ENCODE data around the gene POLR1G. TPM values are rescaled to one million over a fixed set of nuclear protein-coding genes. Genes with fewer than 3 reads are reported as not detected.
A peak's percentile ranks its signal among the peaks of the same experiment; 100 is the strongest.

Gene POLR1G
- total and polyA plus RNA-seq, 9 of the 15 experiments (the other 6 are each of a cell fraction or from before 2014, with no cell fraction given): 3.0 to 50.1 (median 27.4) TPM

DNA sequence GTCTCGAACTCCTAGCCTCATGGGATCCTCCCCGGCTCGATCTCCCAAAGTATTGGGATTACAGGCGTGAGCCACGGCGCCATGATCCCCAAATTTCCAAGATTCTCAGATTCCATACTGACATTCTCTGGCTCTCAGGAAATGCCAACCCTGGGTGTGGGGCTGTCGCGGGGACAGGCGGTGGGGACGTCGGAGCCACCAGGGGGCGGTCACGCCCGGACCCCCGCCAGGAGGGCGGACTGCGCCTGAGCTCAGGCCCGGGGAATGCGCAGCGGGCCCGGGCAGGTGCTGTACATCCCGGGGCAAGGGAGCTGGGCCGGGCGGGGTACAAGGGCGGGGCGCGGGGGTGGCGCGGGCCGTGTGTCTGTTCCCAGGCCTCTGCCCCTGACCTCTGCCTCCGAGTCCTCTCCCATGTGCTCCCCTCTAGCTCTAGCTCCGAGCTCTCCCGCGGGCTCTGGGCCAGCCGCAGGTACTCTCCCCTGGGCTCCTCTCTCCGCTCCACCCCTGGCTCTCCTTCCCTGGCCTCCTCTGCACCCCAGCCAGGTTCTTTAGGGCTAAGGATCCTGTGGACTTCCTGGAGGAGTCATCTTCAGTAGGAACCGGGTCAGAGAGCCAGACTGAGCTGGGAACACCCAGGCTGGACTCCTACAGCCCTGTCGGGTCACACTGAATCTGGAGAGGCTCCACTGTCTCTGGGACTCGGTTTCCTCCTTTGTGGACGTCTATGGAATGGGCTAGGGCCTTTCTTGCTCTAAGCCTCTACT is 4.0 kb upstream of the POLR1G start (continued):
- no peak for TF ChIP-seq FOXJ3 (CRISPR knock-in tag; IDR thresholded peaks at IDR 0.05)
- TF ChIP-seq, protein P1, sequence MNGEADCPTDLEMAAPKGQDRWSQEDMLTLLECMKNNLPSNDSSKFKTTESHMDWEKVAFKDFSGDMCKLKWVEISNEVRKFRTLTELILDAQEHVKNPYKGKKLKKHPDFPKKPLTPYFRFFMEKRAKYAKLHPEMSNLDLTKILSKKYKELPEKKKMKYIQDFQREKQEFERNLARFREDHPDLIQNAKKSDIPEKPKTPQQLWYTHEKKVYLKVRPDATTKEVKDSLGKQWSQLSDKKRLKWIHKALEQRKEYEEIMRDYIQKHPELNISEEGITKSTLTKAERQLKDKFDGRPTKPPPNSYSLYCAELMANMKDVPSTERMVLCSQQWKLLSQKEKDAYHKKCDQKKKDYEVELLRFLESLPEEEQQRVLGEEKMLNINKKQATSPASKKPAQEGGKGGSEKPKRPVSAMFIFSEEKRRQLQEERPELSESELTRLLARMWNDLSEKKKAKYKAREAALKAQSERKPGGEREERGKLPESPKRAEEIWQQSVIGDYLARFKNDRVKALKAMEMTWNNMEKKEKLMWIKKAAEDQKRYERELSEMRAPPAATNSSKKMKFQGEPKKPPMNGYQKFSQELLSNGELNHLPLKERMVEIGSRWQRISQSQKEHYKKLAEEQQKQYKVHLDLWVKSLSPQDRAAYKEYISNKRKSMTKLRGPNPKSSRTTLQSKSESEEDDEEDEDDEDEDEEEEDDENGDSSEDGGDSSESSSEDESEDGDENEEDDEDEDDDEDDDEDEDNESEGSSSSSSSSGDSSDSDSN (IDR thresholded peaks at IDR 0.05; ENCODE audit: borderline replicate concordance in 1 of 2, low read depth in 2 of 2, low read length in 2 of 2): peak; percentile 70 to 92; a peak in 2 of 4 replicates
- TF ChIP-seq EGR1 (conservative IDR thresholded peaks at IDR 0.05): peak; percentile 42
- 0 out of 2 replicates have a peak, but pooled peaks have one; percentile 22 for TF ChIP-seq HDGF (IDR thresholded peaks at IDR 0.05)
- TF ChIP-seq, protein P2, sequence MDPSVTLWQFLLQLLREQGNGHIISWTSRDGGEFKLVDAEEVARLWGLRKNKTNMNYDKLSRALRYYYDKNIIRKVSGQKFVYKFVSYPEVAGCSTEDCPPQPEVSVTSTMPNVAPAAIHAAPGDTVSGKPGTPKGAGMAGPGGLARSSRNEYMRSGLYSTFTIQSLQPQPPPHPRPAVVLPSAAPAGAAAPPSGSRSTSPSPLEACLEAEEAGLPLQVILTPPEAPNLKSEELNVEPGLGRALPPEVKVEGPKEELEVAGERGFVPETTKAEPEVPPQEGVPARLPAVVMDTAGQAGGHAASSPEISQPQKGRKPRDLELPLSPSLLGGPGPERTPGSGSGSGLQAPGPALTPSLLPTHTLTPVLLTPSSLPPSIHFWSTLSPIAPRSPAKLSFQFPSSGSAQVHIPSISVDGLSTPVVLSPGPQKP (CRISPR knock-in tag; IDR thresholded peaks at IDR 0.05): no peak
- peak; percentile 48 for TF ChIP-seq ZFP36 (IDR thresholded peaks at IDR 0.05; ENCODE audit: low read depth, low read length, partially characterized antibody)
- TF ChIP-seq, protein P3, sequence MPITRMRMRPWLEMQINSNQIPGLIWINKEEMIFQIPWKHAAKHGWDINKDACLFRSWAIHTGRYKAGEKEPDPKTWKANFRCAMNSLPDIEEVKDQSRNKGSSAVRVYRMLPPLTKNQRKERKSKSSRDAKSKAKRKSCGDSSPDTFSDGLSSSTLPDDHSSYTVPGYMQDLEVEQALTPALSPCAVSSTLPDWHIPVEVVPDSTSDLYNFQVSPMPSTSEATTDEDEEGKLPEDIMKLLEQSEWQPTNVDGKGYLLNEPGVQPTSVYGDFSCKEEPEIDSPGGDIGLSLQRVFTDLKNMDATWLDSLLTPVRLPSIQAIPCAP (CRISPR knock-in tag; IDR thresholded peaks at IDR 0.05; ENCODE audit: borderline replicate concordance): no peak
- peak; percentile 56 for TF ChIP-seq CXXC5 (CRISPR knock-in tag; IDR thresholded peaks at IDR 0.05)
- peak; percentile 68 to 88; a peak in 3 of 4 replicates for TF ChIP-seq MAZ (CRISPR knock-in tag; conservative IDR thresholded peaks at IDR 0.05 in 1 of 2, IDR thresholded peaks at IDR 0.05 in 1 of 2)
- peak; percentile 53 for TF ChIP-seq HMGN3 (IDR thresholded peaks at IDR 0.05; ENCODE audit: borderline replicate concordance, extremely low read depth, insufficient read length, low read depth, low read length)
- TF ChIP-seq TAF15 (IDR thresholded peaks at IDR 0.05; ENCODE audit: low read depth, low read length): no peak
- TF ChIP-seq TEAD4 (IDR thresholded peaks at IDR 0.05; ENCODE audit: low read length): 0 out of 2 replicates have a peak, but pooled peaks have one; percentile 18
- TF ChIP-seq TEAD4 (CRISPR knock-in tag; IDR thresholded peaks at IDR 0.05; ENCODE audit: borderline replicate concordance): no peak
- TF ChIP-seq, protein P4, sequence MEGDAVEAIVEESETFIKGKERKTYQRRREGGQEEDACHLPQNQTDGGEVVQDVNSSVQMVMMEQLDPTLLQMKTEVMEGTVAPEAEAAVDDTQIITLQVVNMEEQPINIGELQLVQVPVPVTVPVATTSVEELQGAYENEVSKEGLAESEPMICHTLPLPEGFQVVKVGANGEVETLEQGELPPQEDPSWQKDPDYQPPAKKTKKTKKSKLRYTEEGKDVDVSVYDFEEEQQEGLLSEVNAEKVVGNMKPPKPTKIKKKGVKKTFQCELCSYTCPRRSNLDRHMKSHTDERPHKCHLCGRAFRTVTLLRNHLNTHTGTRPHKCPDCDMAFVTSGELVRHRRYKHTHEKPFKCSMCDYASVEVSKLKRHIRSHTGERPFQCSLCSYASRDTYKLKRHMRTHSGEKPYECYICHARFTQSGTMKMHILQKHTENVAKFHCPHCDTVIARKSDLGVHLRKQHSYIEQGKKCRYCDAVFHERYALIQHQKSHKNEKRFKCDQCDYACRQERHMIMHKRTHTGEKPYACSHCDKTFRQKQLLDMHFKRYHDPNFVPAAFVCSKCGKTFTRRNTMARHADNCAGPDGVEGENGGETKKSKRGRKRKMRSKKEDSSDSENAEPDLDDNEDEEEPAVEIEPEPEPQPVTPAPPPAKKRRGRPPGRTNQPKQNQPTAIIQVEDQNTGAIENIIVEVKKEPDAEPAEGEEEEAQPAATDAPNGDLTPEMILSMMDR (IDR thresholded peaks at IDR 0.05 in 2 of 3, conservative IDR thresholded peaks at IDR 0.05 in 1 of 3; ENCODE audit: insufficient read depth in 2 of 3, low read depth in 1 of 3, low read length in 3 of 3): peak; percentile 71 to 82 (median 81)
- TF ChIP-seq MEIS2 (IDR thresholded peaks at IDR 0.05; ENCODE audit: partially characterized antibody): peak; percentile 14
- TF ChIP-seq, protein P5, sequence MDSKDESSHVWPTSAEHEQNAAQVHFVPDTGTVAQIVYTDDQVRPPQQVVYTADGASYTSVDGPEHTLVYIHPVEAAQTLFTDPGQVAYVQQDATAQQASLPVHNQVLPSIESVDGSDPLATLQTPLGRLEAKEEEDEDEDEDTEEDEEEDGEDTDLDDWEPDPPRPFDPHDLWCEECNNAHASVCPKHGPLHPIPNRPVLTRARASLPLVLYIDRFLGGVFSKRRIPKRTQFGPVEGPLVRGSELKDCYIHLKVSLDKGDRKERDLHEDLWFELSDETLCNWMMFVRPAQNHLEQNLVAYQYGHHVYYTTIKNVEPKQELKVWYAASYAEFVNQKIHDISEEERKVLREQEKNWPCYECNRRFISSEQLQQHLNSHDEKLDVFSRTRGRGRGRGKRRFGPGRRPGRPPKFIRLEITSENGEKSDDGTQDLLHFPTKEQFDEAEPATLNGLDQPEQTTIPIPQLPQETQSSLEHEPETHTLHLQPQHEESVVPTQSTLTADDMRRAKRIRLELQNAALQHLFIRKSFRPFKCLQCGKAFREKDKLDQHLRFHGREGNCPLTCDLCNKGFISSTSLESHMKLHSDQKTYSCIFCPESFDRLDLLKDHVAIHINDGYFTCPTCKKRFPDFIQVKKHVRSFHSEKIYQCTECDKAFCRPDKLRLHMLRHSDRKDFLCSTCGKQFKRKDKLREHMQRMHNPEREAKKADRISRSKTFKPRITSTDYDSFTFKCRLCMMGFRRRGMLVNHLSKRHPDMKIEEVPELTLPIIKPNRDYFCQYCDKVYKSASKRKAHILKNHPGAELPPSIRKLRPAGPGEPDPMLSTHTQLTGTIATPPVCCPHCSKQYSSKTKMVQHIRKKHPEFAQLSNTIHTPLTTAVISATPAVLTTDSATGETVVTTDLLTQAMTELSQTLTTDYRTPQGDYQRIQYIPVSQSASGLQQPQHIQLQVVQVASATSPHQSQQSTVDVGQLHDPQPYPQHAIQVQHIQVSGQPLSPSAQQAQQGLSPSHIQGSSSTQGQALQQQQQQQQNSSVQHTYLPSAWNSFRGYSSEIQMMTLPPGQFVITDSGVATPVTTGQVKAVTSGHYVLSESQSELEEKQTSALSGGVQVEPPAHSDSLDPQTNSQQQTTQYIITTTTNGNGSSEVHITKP (IDR thresholded peaks at IDR 0.05; ENCODE audit: partially characterized antibody): no peak

Measured in K562 (cell line).